GM10266 (cell line): ENCODE measurements around the gene STX19.

Source experiments
- DNase-seq: peaks from one replicate; pipeline ENCODE4 v3.0.0; 2012; ENCODE audit errors: extremely low spot score
- CTCF ChIP-seq: IDR thresholded peaks from 2 replicates; pipeline ENCODE4 v1.5.1; 2012; ENCODE audit warnings: mild to moderate bottlenecking, low read depth; ENCODE audit not compliant: control insufficient read depth, insufficient read depth; ENCODE audit errors: missing control alignments

Gene STX19

DNA sequence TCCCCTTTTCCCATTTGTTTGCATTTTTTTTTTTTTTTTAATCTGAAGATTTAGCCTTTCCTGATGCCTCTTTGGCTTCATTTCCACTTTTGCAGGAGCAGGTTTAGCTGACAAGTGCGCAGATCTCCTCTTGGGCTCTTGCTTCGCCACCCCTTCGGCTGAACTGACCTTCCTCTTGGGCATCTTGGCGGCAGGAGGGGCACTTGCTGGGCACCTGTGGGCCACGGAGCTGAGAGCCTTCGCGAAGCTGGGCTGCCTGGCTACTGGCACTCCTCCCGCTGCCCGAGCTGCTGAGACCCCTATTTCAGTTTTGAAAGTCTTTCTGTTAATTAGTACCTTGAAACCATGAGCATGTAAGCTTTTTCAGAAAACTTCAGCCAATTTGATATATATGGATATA, 39.6 kb downstream of the STX19 start:
- DNase-seq, result no peak
- no peak for TF ChIP-seq CTCF

GRCh38 chr3:93988283-93988682, 40.1 kb downstream of the STX19 start:
- no peak for TF ChIP-seq CTCF
- no peak for DNase-seq

- no peak for DNase-seq
- no peak for TF ChIP-seq CTCF
Measured at GRCh38 chr3:93984618-93985017, 43.8 kb downstream of the STX19 start.

DNA sequence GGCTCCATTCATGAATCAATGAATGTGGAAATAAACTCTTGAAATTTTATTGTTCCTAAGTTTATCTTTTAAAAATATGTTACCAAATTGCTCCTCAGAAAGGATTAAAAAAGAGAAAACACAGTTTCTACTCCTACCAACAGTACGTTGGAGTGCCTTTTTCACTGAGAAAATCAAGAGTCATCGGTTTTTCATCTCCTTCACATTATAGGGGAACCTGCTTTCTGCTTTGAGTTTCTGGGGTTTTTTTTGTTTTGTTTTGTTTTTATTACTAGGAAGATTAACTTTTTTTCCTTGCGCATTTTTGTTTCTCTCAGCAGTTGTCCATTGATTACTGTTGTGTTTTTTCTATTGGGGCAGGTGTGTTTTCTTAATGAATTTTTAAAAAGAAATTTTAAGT, 45.0 kb downstream of the STX19 start:
- TF ChIP-seq CTCF, result no peak
- no peak for DNase-seq

- no peak for TF ChIP-seq CTCF
- no peak for DNase-seq
Measured at GRCh38 chr3:93981649-93982048, 46.7 kb downstream of the STX19 start.

DNA sequence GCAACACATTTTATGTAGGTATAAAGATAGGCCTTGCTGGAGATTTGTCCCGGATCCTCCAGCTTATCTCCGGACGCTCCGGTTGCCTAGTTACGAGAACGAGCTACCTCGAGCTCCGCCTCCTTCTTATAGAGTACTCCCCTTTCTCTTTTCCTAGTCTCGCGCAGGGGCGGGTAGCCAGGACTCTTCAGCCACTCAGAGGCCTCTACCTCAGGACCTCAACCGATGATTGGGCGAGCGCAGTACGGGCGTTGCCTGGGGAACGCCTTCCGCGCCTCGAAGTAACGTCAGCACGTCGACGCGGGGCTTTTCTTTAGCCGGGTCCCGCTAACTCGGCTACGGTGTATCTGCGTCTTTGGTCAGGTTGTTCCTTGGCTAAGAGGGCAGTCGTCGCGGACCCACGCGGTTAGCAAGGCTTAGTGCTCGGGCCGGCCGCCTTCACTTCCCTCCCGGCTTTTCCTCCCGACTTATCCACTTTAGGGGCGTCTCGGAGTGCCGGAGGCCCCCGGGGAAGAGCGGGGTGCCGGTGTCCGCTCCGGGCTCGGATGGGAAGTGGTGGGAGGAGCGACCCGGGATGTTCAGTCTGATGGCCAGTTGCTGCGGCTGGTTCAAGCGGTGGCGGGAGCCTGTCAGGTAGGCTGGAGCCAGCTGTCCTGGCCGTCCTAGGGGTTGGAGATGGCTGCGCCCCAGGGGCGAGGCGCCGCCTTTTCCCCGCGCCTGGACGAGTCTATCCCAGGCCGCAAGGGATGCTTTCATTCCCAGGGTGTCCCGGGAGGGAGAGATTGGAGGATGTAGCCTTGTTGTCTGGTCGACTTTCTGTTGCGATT, 48.3 kb downstream of the STX19 start, which contains the start of gene ARL13B:
ARL13B (plus strand) TSS at position 306 of the 827 bp plus-strand sequence; CDS start at position 575, 269 bp downstream.
- no peak for TF ChIP-seq CTCF
- peak; percentile 92 for DNase-seq
